H1 (cell line): ENCODE measurements around the gene SRRM2. TPM values are rescaled to one million over a fixed set of nuclear protein-coding genes. Genes with fewer than 3 reads are reported as not detected.

Experiments
- CTCF ChIA-PET: fragments of 300-600 bp; sonication (Branson Sonifier 250); formaldehyde crosslinking; loops from one replicate; lab custom pipeline; 2021; ENCODE audit not compliant: partially characterized antibody; lab: Charles Lee
- POLR2A ChIA-PET: fragments of 300-600 bp; sonication (Branson Sonifier 250); formaldehyde crosslinking; loops from one replicate; lab custom pipeline; 2021; ENCODE audit warnings: inconsistent platforms; ENCODE audit not compliant: partially characterized antibody; lab: Charles Lee
- DNase-seq, 2 experiments: peaks; one replicate each; pipeline versions ENCODE4 v3.0.0 to v3.0.0-alpha.2; 2010 to 2022; ENCODE audit warnings: low spot score in 2 of 2, low read depth in 1 of 2, mixed read lengths in 1 of 2
- FAIRE-seq: peaks from 2 replicates; lab custom pipeline; 2011; peaks lifted over from hg19 to GRCh38; lab: Jason Lieb, UNC
- H2AFZ ChIP-seq: 2 replicates; pipeline ENCODE4 v1.8.1; 2012; ENCODE audit warnings: low read length, inconsistent platforms
- H2AK5ac ChIP-seq: 2 replicates; pipeline ENCODE4 v1.6.1; 2013; ENCODE audit warnings: low read depth, low read length
- H2BK120ac ChIP-seq: replicated peaks from 2 replicates; pipeline ENCODE3; 2013; ENCODE audit warnings: low read depth, low read length, inconsistent platforms
- H2BK12ac ChIP-seq: 2 replicates; pipeline ENCODE4 v1.6.1; 2013; ENCODE audit warnings: low read depth, low read length
- H2BK15ac ChIP-seq: 2 replicates; pipeline ENCODE4 v1.6.1; 2013; ENCODE audit warnings: low read length
- H2BK20ac ChIP-seq: 2 replicates; pipeline ENCODE4 v1.6.1; 2013; ENCODE audit warnings: low read length
- H2BK5ac ChIP-seq: 2 replicates; pipeline ENCODE4 v1.6.1; 2013; ENCODE audit warnings: low read depth, low read length
- H3K14ac ChIP-seq: 2 replicates; pipeline ENCODE4 v1.6.1; 2013; ENCODE audit warnings: inconsistent platforms; ENCODE audit not compliant: insufficient read length
- H3K18ac ChIP-seq: 2 replicates; pipeline ENCODE4 v1.6.1; 2013; ENCODE audit warnings: low read length; ENCODE audit errors: extremely low read depth
- H3K23ac ChIP-seq: 2 replicates; pipeline ENCODE4 v1.6.1; 2013; ENCODE audit warnings: inconsistent platforms; ENCODE audit not compliant: insufficient read length
- H3K23me2 ChIP-seq: 2 replicates; pipeline ENCODE4 v1.6.1; 2013; ENCODE audit warnings: low read depth, low read length
- H3K27ac ChIP-seq: 2 replicates; pipeline ENCODE4 v1.6.1; 2011; ENCODE audit warnings: low read depth, low read length, inconsistent platforms
- H3K27me3 ChIP-seq, 4 experiments: replicated peaks in 1 of 4; 1 replicate in 1 of 4; 2 replicates in 3 of 4; pipeline versions ENCODE4 v1.6.1 to v1.8.1; 2011 to 2013; ENCODE audit warnings: low read length in 3 of 4, mild to moderate bottlenecking in 3 of 4, inconsistent platforms in 2 of 4, mixed read lengths in 2 of 4, moderate library complexity in 1 of 4; ENCODE audit not compliant: control insufficient read depth in 3 of 4, insufficient read depth in 3 of 4; ENCODE audit errors: extremely low read depth in 1 of 4
- H3K36me3 ChIP-seq, 4 experiments: 2 replicates each; pipeline versions ENCODE4 v1.6.1 to v1.8.1; 2011 to 2013; ENCODE audit warnings: mild to moderate bottlenecking in 4 of 4, low read length in 3 of 4, moderate library complexity in 2 of 4, control low read depth in 1 of 4, inconsistent platforms in 1 of 4; ENCODE audit not compliant: insufficient read depth in 4 of 4, control insufficient read depth in 2 of 4
- H3K4ac ChIP-seq: replicated peaks from 2 replicates; pipeline ENCODE3; 2013; ENCODE audit warnings: low read length, low read depth, mixed read lengths, inconsistent platforms; ENCODE audit not compliant: insufficient read length
- H3K4me1 ChIP-seq, 4 experiments: replicated peaks in 1 of 4; 1 replicate in 1 of 4; 2 replicates in 3 of 4; pipeline versions ENCODE4 v1.6.1 to v1.8.1; 2011 to 2013; ENCODE audit warnings: low read length in 3 of 4, inconsistent platforms in 2 of 4, mixed read lengths in 1 of 4; ENCODE audit not compliant: insufficient read depth in 4 of 4, control insufficient read depth in 3 of 4
- H3K4me2 ChIP-seq, 2 experiments: 2 replicates each; pipeline versions ENCODE4 v1.6.1 to v1.8.1; 2011 to 2013; ENCODE audit warnings: low read depth in 2 of 2, low read length in 2 of 2, control low read depth in 1 of 2, inconsistent platforms in 1 of 2, mild to moderate bottlenecking in 1 of 2; ENCODE audit not compliant: insufficient read depth in 1 of 2
- H3K4me3 ChIP-seq, 4 experiments: fragments of 200-600, 300-600 bp in 1 of 4; sonication (generic), shearing (Covaris generic), sonication (Bioruptor Twin) in 1 of 4; 2 replicates each; pipeline versions ENCODE4 v1.5.1 to v1.8.1; 2011 to 2016; ENCODE audit warnings: low read length in 4 of 4, low read depth in 3 of 4, control low read depth in 2 of 4, inconsistent platforms in 2 of 4, mild to moderate bottlenecking in 2 of 4, mixed read lengths in 1 of 4, moderate library complexity in 1 of 4; ENCODE audit not compliant: insufficient read depth in 2 of 4; ENCODE audit errors: extremely low read depth in 1 of 4
- H3K56ac ChIP-seq: replicated peaks from 2 replicates; pipeline ENCODE3; 2013; ENCODE audit warnings: low read depth, mild to moderate bottlenecking, mixed read lengths, low read length, inconsistent platforms; ENCODE audit not compliant: insufficient read length
- H3K79me1 ChIP-seq: 2 replicates; pipeline ENCODE4 v1.6.1; 2013; ENCODE audit warnings: low read depth, low read length, control low read depth
- H3K79me2 ChIP-seq, 2 experiments: 2 replicates each; pipeline versions ENCODE4 v1.6.1 to v1.8.1; 2012 to 2013; ENCODE audit warnings: low read length in 2 of 2, mild to moderate bottlenecking in 2 of 2, inconsistent platforms in 1 of 2; ENCODE audit not compliant: insufficient read depth in 2 of 2, control insufficient read depth in 1 of 2
- H3K9ac ChIP-seq, 4 experiments: replicated peaks in 1 of 4; 1 replicate in 1 of 4; 2 replicates in 3 of 4; pipeline versions ENCODE4 v1.6.1 to v1.8.1; 2011 to 2013; ENCODE audit warnings: low read depth in 3 of 4, low read length in 3 of 4, control low read depth in 2 of 4, mild to moderate bottlenecking in 2 of 4, moderate library complexity in 2 of 4, inconsistent platforms in 1 of 4; ENCODE audit errors: extremely low read depth in 1 of 4
- H3K9me3 ChIP-seq, 2 experiments: 2 replicates each; pipeline versions ENCODE4 v1.6.1 to v1.8.1; 2012 to 2013; ENCODE audit warnings: mild to moderate bottlenecking in 2 of 2, moderate library complexity in 2 of 2, control low read depth in 1 of 2, inconsistent platforms in 1 of 2, low read depth in 1 of 2, low read length in 1 of 2, mixed read lengths in 1 of 2; ENCODE audit not compliant: insufficient read depth in 2 of 2
- H4K20me1 ChIP-seq, 2 experiments: replicated peaks in 1 of 2; 2 replicates each; pipeline versions ENCODE3 to v1.8.1; 2011 to 2013; ENCODE audit warnings: inconsistent platforms in 2 of 2, low read length in 2 of 2, mild to moderate bottlenecking in 1 of 2; ENCODE audit not compliant: insufficient read depth in 2 of 2, control insufficient read depth in 1 of 2
- H4K5ac ChIP-seq: 2 replicates; pipeline ENCODE4 v1.6.1; 2013; ENCODE audit warnings: low read length, low read depth, mixed read lengths, inconsistent platforms; ENCODE audit not compliant: insufficient read length
- H4K8ac ChIP-seq: 2 replicates; pipeline ENCODE4 v1.8.0; 2013; ENCODE audit warnings: mild to moderate bottlenecking, moderate library complexity, low read length, inconsistent platforms; ENCODE audit not compliant: insufficient read depth; ENCODE audit errors: extremely low read depth
- H4K91ac ChIP-seq: replicated peaks from 2 replicates; pipeline ENCODE3; 2013; ENCODE audit warnings: low read length, mixed read lengths, inconsistent platforms; ENCODE audit not compliant: insufficient read length
- ASH2L ChIP-seq: fragments of 200-600, 300-600 bp; sonication (generic); IDR thresholded peaks from one replicate; pipeline ENCODE4 v1.7.1; 2017; ENCODE audit warnings: low read length
- CHD1 ChIP-seq: IDR thresholded peaks from 2 replicates; pipeline ENCODE4 v1.6.1; 2012; ENCODE audit warnings: low read depth, low read length, improper control_type of control experiment
- EP300 ChIP-seq, 2 experiments: IDR thresholded peaks; 1 replicate in 1 of 2; 2 replicates in 1 of 2; pipeline ENCODE4 v1.6.1; 2011 to 2012; ENCODE audit warnings: low read depth in 2 of 2, low read length in 2 of 2, mild to moderate bottlenecking in 2 of 2, borderline replicate concordance in 1 of 2, inconsistent platforms in 1 of 2, moderate library complexity in 1 of 2
- GTF2F1 ChIP-seq: IDR thresholded peaks from 2 replicates; pipeline ENCODE4 v1.6.1; 2012; ENCODE audit warnings: low read depth, low read length, improper control_type of control experiment, borderline replicate concordance
- JUND ChIP-seq: IDR thresholded peaks from 2 replicates; pipeline ENCODE4 v1.6.1; 2011; ENCODE audit warnings: mild to moderate bottlenecking, improper control_type of control experiment, low read length
- KDM4A ChIP-seq: IDR thresholded peaks from one replicate; pipeline ENCODE4 v1.7.1; 2012; ENCODE audit warnings: low read depth, mild to moderate bottlenecking, moderate library complexity, low read length, inconsistent platforms; ENCODE audit not compliant: severe bottlenecking
- KDM5A ChIP-seq: fragments of 200-600 bp; IDR thresholded peaks from 2 replicates; pipeline ENCODE4 v1.7.1; 2012; ENCODE audit warnings: mild to moderate bottlenecking, low read length, inconsistent platforms, mixed read lengths
- POLR2A ChIP-seq, 2 experiments: IDR thresholded peaks; 1 replicate in 1 of 2; 2 replicates in 1 of 2; pipeline ENCODE4 v1.6.1; 2011; ENCODE audit warnings: low read depth in 2 of 2, low read length in 2 of 2, mild to moderate bottlenecking in 2 of 2; ENCODE audit errors: control extremely low read depth in 1 of 2
- POU5F1 ChIP-seq: IDR thresholded peaks from 2 replicates; pipeline ENCODE4 v1.6.1; 2011; ENCODE audit warnings: low read depth, mild to moderate bottlenecking, low read length, moderate library complexity
- SP4 ChIP-seq: IDR thresholded peaks from 2 replicates; pipeline ENCODE4 v1.6.1; 2012; ENCODE audit warnings: low read length, inconsistent platforms
- SRF ChIP-seq: IDR thresholded peaks from 2 replicates; pipeline ENCODE4 v1.6.1; 2011; ENCODE audit warnings: mild to moderate bottlenecking, low read depth, low read length, moderate library complexity
- TBP ChIP-seq: IDR thresholded peaks from 2 replicates; pipeline ENCODE4 v1.6.1; 2011; ENCODE audit warnings: low read depth, low read length, improper control_type of control experiment
- WGBS, 2 experiments: shearing (Covaris generic) in 1 of 2; methylation state at CpG; one replicate each; pipeline versions ENCODE4 v1.1.6 to v1.1.7; 2013 to 2015; ENCODE audit warnings: low lambda C conversion rate in 2 of 2, mixed read lengths in 2 of 2, inconsistent platforms in 1 of 2, low coverage in 1 of 2, missing lambda C conversion rate in 1 of 2; ENCODE audit not compliant: insufficient replicate concordance in 2 of 2, insufficient coverage in 1 of 2, insufficient read length in 1 of 2; ENCODE audit errors: extremely low coverage in 1 of 2, missing lambda C conversion rate in 1 of 2; 5-methylcytosine and 5-hydroxymethylcytosine counted together
- polyA plus RNA-seq, 7 experiments: library from polyadenylated mRNA; depleted of rRNA in 3 of 7; stranded (reverse) in 5 of 7; unstranded in 2 of 7; fragments of >200 nt in 5 of 7; fragments of 200-250 nt in 2 of 7; gene quantifications; 1 replicate in 5 of 7; 2 replicates in 1 of 7; 4 replicates in 1 of 7; pipeline versions ENCODE4 v1.2.1 to v1.2.3, GENCODE V29; 2011 to 2013; ENCODE audit warnings: missing spikeins in 2 of 7, mixed read lengths in 2 of 7
- total RNA-seq: library from RNA; stranded (reverse); fragmentation: NEBNext Ultra II Directional; extraction: Animal tissue kit (Norgen Biotek cat#: 25700); gene quantifications from 2 replicates; pipeline ENCODE4 v1.2.1, GENCODE V29; 2021

SRRM2 gene
- total and polyA plus RNA-seq, 2 of the 8 experiments (the other 6 are each of a cell fraction or from before 2014, with no cell fraction given), result 300 to 579 TPM

DNA sequence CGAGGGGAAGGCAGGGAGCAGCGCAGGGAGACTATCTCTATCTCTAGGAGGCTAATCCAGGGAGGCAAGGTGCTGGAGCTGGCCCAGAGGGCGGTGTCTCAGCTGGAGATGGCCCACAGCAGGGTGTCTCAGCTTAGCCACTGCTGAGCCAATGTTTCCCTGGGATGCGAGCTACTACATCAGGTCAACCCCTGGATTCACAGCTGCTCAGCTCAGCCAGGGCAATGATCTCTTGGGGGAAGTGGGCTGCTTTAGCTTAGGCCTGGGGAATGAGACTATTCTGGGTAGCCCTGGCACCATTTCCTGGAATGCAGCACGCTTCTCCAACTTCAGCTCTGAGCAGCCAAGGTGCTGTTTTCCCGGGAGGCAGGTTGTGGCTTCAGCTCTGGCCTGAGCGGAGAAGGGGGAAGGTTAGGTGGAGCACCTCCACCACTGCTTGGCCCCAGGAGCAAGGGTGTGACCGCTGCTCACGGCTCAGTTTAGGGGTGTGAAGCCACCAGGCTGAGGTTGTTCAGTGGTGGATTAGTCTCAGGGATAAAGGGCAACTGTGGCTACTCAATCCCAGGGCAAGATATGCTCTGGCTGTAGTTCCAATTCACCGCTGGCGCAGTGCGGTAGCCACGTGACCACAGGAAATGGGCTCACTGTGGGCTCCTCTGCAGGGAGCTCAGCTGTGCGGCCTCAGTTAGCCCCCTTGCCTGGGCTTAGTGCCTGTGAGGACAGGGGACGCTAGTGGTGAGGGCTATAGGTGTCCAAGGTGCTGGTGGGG lies 59.4 kb downstream of the SRRM2 start:
- Histone ChIP-seq H3K14ac (no peak overlapping the region), H3K23me2 (no peaks in the 10 kb centered on the region), H3K27me3 (0 out of 7 replicates have a peak, but pooled peaks cover 0 to 2% (median 0%) of the 10 kb centered on the region in 4 experiments), H2BK120ac (no peak overlapping the region), H3K4me3 (no peak overlapping the region), H3K79me1 (no peaks in the 10 kb centered on the region), H3K4me2 (no peak overlapping the region), H3K27ac (no peak overlapping the region), H2BK12ac (peak overlapping the region; percentile 20; the same call in 1 of the 2 replicates), H3K9me3 (no peaks in the 10 kb centered on the region), H4K20me1 (no peaks in the 10 kb centered on the region), H2BK15ac (no peak overlapping the region), H3K4ac (no peak overlapping the region), H3K23ac (no peak overlapping the region), H3K79me2 (no peaks in the 10 kb centered on the region), H3K18ac (no peak overlapping the region), H4K8ac (peak overlapping the region; percentile 53; the same call in 1 of the 2 replicates), H2BK20ac (no peak overlapping the region), H3K9ac (no peak overlapping the region), H3K36me3 (no peaks in the 10 kb centered on the region), H2BK5ac (0 out of 2 replicates have a peak overlapping the region, but pooled peaks have one; percentile 24), H2AK5ac (no peak overlapping the region; the same call in 1 of the 2 replicates), H3K4me1 (peaks cover 0 to 7% (median 1%) of the 10 kb centered on the region in 4 experiments; a peak in 2 of 7 replicates), H3K56ac (no peak overlapping the region), H4K91ac (no peak overlapping the region), H2AFZ (peak overlapping the region; percentile 49), H4K5ac (no peak overlapping the region)
- no peak for DNase-seq
- 85% methylated on average over 15 of the region's 15 CpGs; no CpG with 5 or more reads in 1 of the 2 experiments for WGBS, 2 experiments
- FAIRE-seq, result no peak
- ChIA-PET POLR2A (interaction anchor here (1.4 to 2.0 kb wide), 2 partner anchors 34 to 55 kb away, joined by 3 to 9 read pairs; partner anchors contain the start of gene ELOB), CTCF (interaction anchor here (0.6 to 3.1 kb wide), 8 partner anchors 11 to 118 kb away, joined by 3 to 22 read pairs (median 4); partner anchors contain the start of gene PRSS41)
- TF ChIP-seq POLR2A (IDR thresholded peaks at IDR 0.05; ENCODE audit: control extremely low read depth in 1 of 2, low read depth in 2 of 2, low read length in 2 of 2) (no peak), JUND (no peak), GTF2F1 (no peak), SP4 (no peak), ASH2L (no peak), KDM5A (no peak), CHD1 (no peak), EP300 (IDR thresholded peaks at IDR 0.05; ENCODE audit: borderline replicate concordance in 1 of 2, low read depth in 2 of 2, low read length in 2 of 2) (no peak), POU5F1 (no peak), SRF (no peak), TBP (no peak), KDM4A (no peak)
